B cell (primary cell): ENCODE results near the gene AIFM2. TPM values are rescaled to one million over a fixed set of nuclear protein-coding genes. Genes with fewer than 3 reads are reported as not detected.

Experiments
- ATAC-seq: fragments of 200-7000 bp; cut with Tn5 transposase; one replicate; pipeline ENCODE4 v1.10.0; 2021; ENCODE audit warnings: low read depth, mild to moderate bottlenecking, moderate number of reproducible peaks, moderate library complexity
- CTCF ChIA-PET: fragments of 350-600 bp; sonication (Branson Sonifier 250); formaldehyde crosslinking; loops from one replicate; lab custom pipeline; 2021; ENCODE audit warnings: antibody characterized with exemption, inconsistent platforms; lab: Charles Lee
- POLR2A ChIA-PET: fragments of 350-600 bp; sonication (Branson Sonifier 250); formaldehyde crosslinking; loops from one replicate; lab custom pipeline; 2021; ENCODE audit warnings: antibody characterized with exemption; lab: Charles Lee
- DNase-seq: peaks from one replicate; pipeline ENCODE4 v3.0.0; 2013
- H2AFZ ChIP-seq: 2 replicates; pipeline ENCODE4 v1.6.1; 2012; ENCODE audit warnings: mild to moderate bottlenecking, low read depth, low read length; ENCODE audit not compliant: insufficient read depth, poor library complexity, severe bottlenecking
- H3K27ac ChIP-seq, 2 donors: 1 replicate in 1 of 2; 2 replicates in 1 of 2; pipeline ENCODE4 v1.5.1; 2012 to 2013; ENCODE audit warnings: low read length in 2 of 2, mild to moderate bottlenecking in 2 of 2, moderate library complexity in 1 of 2
- H3K27me3 ChIP-seq, 4 experiments: fragments of 200-600 bp in 1 of 4; sonication (generic) in 1 of 4; replicated peaks in 1 of 4; 1 replicate in 2 of 4; 2 replicates in 2 of 4; pipeline versions ENCODE4 v1.6.1 to v1.7.0; 2013 to 2016; ENCODE audit warnings: low read length in 3 of 4, mild to moderate bottlenecking in 2 of 4, mixed read lengths in 1 of 4, moderate library complexity in 1 of 4; ENCODE audit not compliant: insufficient read depth in 4 of 4, control insufficient read depth in 3 of 4; ENCODE audit errors: control extremely low read depth in 1 of 4
- H3K36me3 ChIP-seq, 2 experiments: replicated peaks in 1 of 2; 1 replicate in 1 of 2; 2 replicates in 1 of 2; pipeline versions ENCODE4 v1.6.1 to v1.7.1; 2013; ENCODE audit warnings: low read length in 1 of 2; ENCODE audit not compliant: insufficient read depth in 2 of 2, control insufficient read depth in 1 of 2; ENCODE audit errors: control extremely low read depth in 1 of 2, extremely low read depth in 1 of 2
- H3K4me1 ChIP-seq, 2 donors: fragments of 200-600 bp in 1 of 2; sonication (generic) in 1 of 2; 1 replicate in 1 of 2; 2 replicates in 1 of 2; pipeline versions ENCODE4 v1.5.1 to v1.6.1; 2013 to 2017; ENCODE audit warnings: low read length in 2 of 2; ENCODE audit not compliant: control insufficient read depth in 2 of 2, insufficient read depth in 2 of 2
- H3K4me2 ChIP-seq: replicated peaks from 2 replicates; pipeline ENCODE3; 2012; ENCODE audit warnings: mild to moderate bottlenecking, low read depth, low read length; ENCODE audit not compliant: poor library complexity, severe bottlenecking
- H3K4me3 ChIP-seq, 5 experiments: fragments of 200-600 bp in 1 of 5; sonication (generic) in 1 of 5; 1 replicate in 3 of 5; 2 replicates in 2 of 5; pipeline versions ENCODE4 v1.5.1 to v1.7.0; 2011 to 2016; ENCODE audit warnings: low read length in 4 of 5, mild to moderate bottlenecking in 4 of 5, low read depth in 2 of 5, control low read depth in 1 of 5, moderate library complexity in 1 of 5; ENCODE audit not compliant: insufficient read depth in 1 of 5; ENCODE audit errors: control extremely low read depth in 1 of 5, extremely low read depth in 1 of 5
- H3K79me2 ChIP-seq: fragments of 200-600 bp; sonication (generic); one replicate; pipeline ENCODE4 v1.6.0; 2016; ENCODE audit warnings: low read length; ENCODE audit not compliant: control insufficient read depth, insufficient read depth
- H3K9ac ChIP-seq: fragments of 200-600 bp; sonication (generic); 2 replicates; pipeline ENCODE4 v1.6.1; 2017; ENCODE audit warnings: mild to moderate bottlenecking, low read length, moderate library complexity
- H3K9me3 ChIP-seq, 3 donors: one replicate each; pipeline versions ENCODE4 v1.6.1 to v1.7.1; 2013; ENCODE audit warnings: low read length in 2 of 3; ENCODE audit not compliant: control insufficient read depth in 2 of 3, insufficient read depth in 1 of 3; ENCODE audit errors: control extremely low read depth in 1 of 3
- H4K20me1 ChIP-seq: 2 replicates; pipeline ENCODE4 v1.6.0; 2012; ENCODE audit warnings: mild to moderate bottlenecking, low read length; ENCODE audit not compliant: insufficient read depth, control insufficient read depth, poor library complexity, severe bottlenecking
- H3K27ac Mint-ChIP-seq: one replicate; pipeline ENCODE4 v1.8.0; 2021; ENCODE audit warnings: mixed read lengths
- H3K27me3 Mint-ChIP-seq: one replicate; pipeline ENCODE4 v1.8.0; 2021; ENCODE audit warnings: mixed read lengths
- H3K4me1 Mint-ChIP-seq: one replicate; pipeline ENCODE4 v1.8.0; 2021; ENCODE audit warnings: mixed read lengths
- H3K4me3 Mint-ChIP-seq: one replicate; pipeline ENCODE4 v1.8.0; 2021; ENCODE audit warnings: mixed read lengths
- H3K9me3 Mint-ChIP-seq: one replicate; pipeline ENCODE4 v1.8.0; 2022; ENCODE audit warnings: mixed read lengths; ENCODE audit not compliant: insufficient read depth
- CTCF ChIP-seq: fragments of 200-600 bp; IDR thresholded peaks from one replicate; pipeline ENCODE4 v1.8.0; 2022; ENCODE audit warnings: antibody characterized with exemption, mild to moderate bottlenecking
- EZH2 ChIP-seq: IDR thresholded peaks from 2 replicates; pipeline ENCODE4 v1.6.1; 2012; ENCODE audit warnings: borderline replicate concordance, low read depth, mild to moderate bottlenecking, moderate library complexity, low read length; ENCODE audit not compliant: insufficient read depth, poor library complexity, severe bottlenecking
- WGBS: methylation state at CpG from one replicate; pipeline ENCODE4 v1.1.5; 2013; ENCODE audit warnings: missing lambda C conversion rate; ENCODE audit not compliant: insufficient coverage; 5-methylcytosine and 5-hydroxymethylcytosine counted together
- intact Hi-C: fragments of 100-400 bp; cut with micrococcal nuclease; formaldehyde crosslinking; loops from one replicate; pipeline ENCODE4 v1.10.0; 2022
- polyA plus RNA-seq: library from polyadenylated mRNA; depleted of rRNA; stranded (reverse); fragments of >200 nt; gene quantifications from 2 replicates; pipeline ENCODE4 v1.2.3, GENCODE V29; 2012
- total RNA-seq, 2 donors: library from RNA; stranded (reverse); fragments of 120-200 nt in 1 of 2; gene quantifications; 1 replicate in 1 of 2; 2 replicates in 1 of 2; pipeline versions ENCODE4 v1.2.3 to v1.2.4, GENCODE V29; 2013 to 2022

Gene AIFM2
- total and polyA plus RNA-seq, 2 donors (not counting 1 experiment from before 2014, with no cell fraction given), result 5.6 to 8.1 TPM

- Mint-ChIP-seq H3K4me3 (peak overlapping the region; percentile 3), H3K4me1 (peaks cover 49% of the 10 kb centered on the region), H3K27me3 (no peaks in the 10 kb centered on the region), H3K9me3 (no peaks in the 10 kb centered on the region), H3K27ac (no peak overlapping the region)
- intact Hi-C loops, result no loop called here
- no peak for TF ChIP-seq EZH2
- no peak for TF ChIP-seq CTCF
- DNase-seq (no peak), ATAC-seq (no peak)
- H3K4me2 ChIP-seq, result no peak overlapping the region
- no peaks in the 10 kb centered on the region for H3K9me3 ChIP-seq
- ChIA-PET POLR2A (no interaction called here), CTCF (interaction anchor here (0.9 kb wide), 1 partner anchor 12 kb away, joined by 4 read pairs; no protein-coding TSS in a partner anchor)
- peaks cover 78% of the 10 kb centered on the region for H3K79me2 ChIP-seq
- H3K36me3 ChIP-seq, result peaks cover 8 to 46% of the 10 kb centered on the region in 2 experiments
- peaks cover 13 to 16% of the 10 kb centered on the region in 2 donors for H3K4me1 ChIP-seq
- H3K4me3 ChIP-seq, result no peak overlapping the region
- H3K27me3 ChIP-seq, result no peaks in the 10 kb centered on the region
- no peak overlapping the region for H3K9ac ChIP-seq
- peak overlapping the region in 1 of 2 donors; percentile 28 for H3K27ac ChIP-seq
- no peak overlapping the region for H2AFZ ChIP-seq
- no CpG with 5 or more reads among the region's 1 CpG for WGBS
- H4K20me1 ChIP-seq, result peaks cover 53% of the 10 kb centered on the region
Observed at GRCh38 chr10:70162892-70163201, 30.2 kb upstream of the AIFM2 start.

GRCh38 chr10:70162151-70162891 lies 29.7 kb upstream of the AIFM2 start:
- peaks cover 13 to 16% of the 10 kb centered on the region in 2 donors for H3K4me1 ChIP-seq
- H3K27me3 ChIP-seq, result no peaks in the 10 kb centered on the region
- intact Hi-C loops, result no loop called here
- peaks cover 8 to 51% of the 10 kb centered on the region in 2 experiments for H3K36me3 ChIP-seq
- TF ChIP-seq CTCF (no peak), EZH2 (no peak)
- no peak overlapping the region for H3K9ac ChIP-seq
- no peak overlapping the region for H2AFZ ChIP-seq
- H3K9me3 Mint-ChIP-seq, result no peaks in the 10 kb centered on the region
- H3K4me2 ChIP-seq, result no peak overlapping the region
- ATAC-seq (no peak), DNase-seq (no peak)
- 90% methylated on average over 1 of the region's 2 CpGs for WGBS
- no peaks in the 10 kb centered on the region for H3K9me3 ChIP-seq
- peaks cover 48% of the 10 kb centered on the region for H4K20me1 ChIP-seq
- peak overlapping the region in 1 of 2 donors; percentile 28 for H3K27ac ChIP-seq
- no peak overlapping the region for H3K27ac Mint-ChIP-seq
- no peaks in the 10 kb centered on the region for H3K27me3 Mint-ChIP-seq
- ChIA-PET POLR2A (no interaction called here), CTCF (interaction anchor here (0.9 to 1.0 kb wide), 2 partner anchors 11 to 16 kb away, joined by 4 read pairs; partner anchors contain the start of gene TYSND1)
- H3K4me1 Mint-ChIP-seq, result peaks cover 47% of the 10 kb centered on the region
- no peak overlapping the region for H3K4me3 Mint-ChIP-seq
- H3K79me2 ChIP-seq, result peaks cover 73% of the 10 kb centered on the region
- H3K4me3 ChIP-seq, result no peak overlapping the region
